ENCODE data around the gene KYAT1.
"Not testable (repeated sequence)": the region's sequence is repeated elsewhere in the genome, so short reads cannot be mapped to it uniquely, and the experiment has no call there.

DNA sequence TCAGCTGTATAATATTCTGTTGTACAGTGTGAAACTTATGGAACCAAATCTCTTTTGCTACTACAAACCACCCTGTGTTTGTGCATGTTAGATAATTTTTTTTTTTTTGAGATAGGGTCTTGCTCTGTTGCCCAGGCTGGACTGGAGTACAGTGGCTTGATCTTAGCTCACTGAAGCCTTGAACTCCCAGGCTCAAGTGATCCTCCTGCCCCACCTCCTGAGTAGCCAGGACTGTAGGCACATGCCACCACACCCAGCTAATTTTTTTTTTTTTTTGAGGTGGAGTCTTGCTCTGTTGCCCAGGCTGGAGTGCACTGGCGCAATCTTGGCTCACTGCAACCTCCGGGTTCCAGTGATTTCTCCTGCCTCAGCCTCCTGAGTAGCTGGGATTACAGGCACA lies 86.8 kb downstream of the KYAT1 start:
- not testable (repeated sequence) for TF ChIP-seq EP300 (IDR thresholded peaks at IDR 0.05)
- TF ChIP-seq, protein P1, sequence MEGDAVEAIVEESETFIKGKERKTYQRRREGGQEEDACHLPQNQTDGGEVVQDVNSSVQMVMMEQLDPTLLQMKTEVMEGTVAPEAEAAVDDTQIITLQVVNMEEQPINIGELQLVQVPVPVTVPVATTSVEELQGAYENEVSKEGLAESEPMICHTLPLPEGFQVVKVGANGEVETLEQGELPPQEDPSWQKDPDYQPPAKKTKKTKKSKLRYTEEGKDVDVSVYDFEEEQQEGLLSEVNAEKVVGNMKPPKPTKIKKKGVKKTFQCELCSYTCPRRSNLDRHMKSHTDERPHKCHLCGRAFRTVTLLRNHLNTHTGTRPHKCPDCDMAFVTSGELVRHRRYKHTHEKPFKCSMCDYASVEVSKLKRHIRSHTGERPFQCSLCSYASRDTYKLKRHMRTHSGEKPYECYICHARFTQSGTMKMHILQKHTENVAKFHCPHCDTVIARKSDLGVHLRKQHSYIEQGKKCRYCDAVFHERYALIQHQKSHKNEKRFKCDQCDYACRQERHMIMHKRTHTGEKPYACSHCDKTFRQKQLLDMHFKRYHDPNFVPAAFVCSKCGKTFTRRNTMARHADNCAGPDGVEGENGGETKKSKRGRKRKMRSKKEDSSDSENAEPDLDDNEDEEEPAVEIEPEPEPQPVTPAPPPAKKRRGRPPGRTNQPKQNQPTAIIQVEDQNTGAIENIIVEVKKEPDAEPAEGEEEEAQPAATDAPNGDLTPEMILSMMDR (IDR thresholded peaks at IDR 0.05): not testable (repeated sequence)
